ENCODE measurements around the gene ALG12. TPM values are rescaled to one million over a fixed set of nuclear protein-coding genes. Genes with fewer than 3 reads are reported as not detected.

The ALG12 gene
- total RNA-seq, result 11.2 and 19.7 TPM in 2 replicates

- peak; percentile 90 to 98 for DNase-seq (ENCODE audit: low read depth in 2 of 2)
Observed at GRCh38 chr22:49917974-49918910, at the start of gene ALG12, which contains the start of gene CRELD2. Gene ALG12 (minus strand): TSS chr22:49918438. CDS start chr22:49913765, 4,673 bp downstream. Gene CRELD2 (plus strand): TSS chr22:49918634. CDS start chr22:49918770, 136 bp downstream.

- no peak for DNase-seq (ENCODE audit: low read depth in 2 of 2)
Observed at GRCh38 chr22:49967706-49968208, 49.5 kb upstream of the ALG12 start.

GRCh38 chr22:49966774-49967705 lies 48.8 kb upstream of the ALG12 start:
- DNase-seq (ENCODE audit: low read depth in 2 of 2), result no peak

- no peak for DNase-seq (ENCODE audit: low read depth in 2 of 2)
Observed at GRCh38 chr22:49966041-49966773, 48.0 kb upstream of the ALG12 start.

GRCh38 chr22:49965091-49966040 lies 47.1 kb upstream of the ALG12 start:
- no peak for DNase-seq (ENCODE audit: low read depth in 2 of 2)

- DNase-seq (ENCODE audit: low read depth in 2 of 2), result no peak
Observed at GRCh38 chr22:49964136-49965090, 46.2 kb upstream of the ALG12 start.

GRCh38 chr22:49963647-49964026 lies 45.4 kb upstream of the ALG12 start:
- DNase-seq (ENCODE audit: low read depth in 2 of 2), result no peak

- no peak for DNase-seq (ENCODE audit: low read depth in 2 of 2)
Observed at GRCh38 chr22:49962751-49963646, 44.8 kb upstream of the ALG12 start.

- DNase-seq (ENCODE audit: low read depth in 2 of 2), result peak; percentile 90 to 96
Observed at GRCh38 chr22:49962012-49962750, 43.9 kb upstream of the ALG12 start.

- no peak for DNase-seq (ENCODE audit: low read depth in 2 of 2)
Observed at GRCh38 chr22:49961601-49962011, 43.4 kb upstream of the ALG12 start.

GRCh38 chr22:49961005-49961600 lies 42.9 kb upstream of the ALG12 start:
- peak in 1 of 2 donors; percentile 61 for DNase-seq (ENCODE audit: low read depth in 2 of 2)

GRCh38 chr22:49960159-49961004 lies 42.1 kb upstream of the ALG12 start, which contains the start of gene PIM3:
Gene PIM3 (plus strand): TSS chr22:49960772. CDS start chr22:49960948, 176 bp downstream.
- DNase-seq (ENCODE audit: low read depth in 2 of 2), result peak; percentile 94 to 97

GRCh38 chr22:49959782-49960158 lies 41.5 kb upstream of the ALG12 start:
- no peak for DNase-seq (ENCODE audit: low read depth in 2 of 2)

GRCh38 chr22:49958931-49959781 lies 40.9 kb upstream of the ALG12 start:
- no peak for DNase-seq (ENCODE audit: low read depth in 2 of 2)
